Naive thymus-derived CD8-positive, alpha-beta T cell (primary cell): ENCODE data around the gene TMEM63B. TPM values are rescaled to one million over a fixed set of nuclear protein-coding genes. Genes with fewer than 3 reads are reported as not detected.

Experiments used
- ATAC-seq, 2 donors: fragments of 150-1000 bp; cut with Tn5 transposase in 1 of 2; sonication (Bioruptor Pico), chemical (Tn5 transposase) in 1 of 2; 1 replicate in 1 of 2; 2 replicates in 1 of 2; pipeline ENCODE4 v1.10.0; 2021; ENCODE audit warnings: mild to moderate bottlenecking in 2 of 2, moderate library complexity in 2 of 2
- POLR2A ChIA-PET: fragments of 350-600 bp; sonication (Branson Sonifier 250); formaldehyde crosslinking; loops from one replicate; lab custom pipeline; 2021; ENCODE audit warnings: antibody characterized with exemption; lab: Charles Lee
- DNase-seq, 10 donors: peaks; one replicate each; pipeline versions ENCODE4 v3.0.0 to v3.0.0-alpha.2; 2020 to 2022
- H3K27ac Mint-ChIP-seq, 10 donors: one replicate each; pipeline ENCODE4 v1.8.0; 2020 to 2022; ENCODE audit warnings: mild to moderate bottlenecking in 10 of 10, mixed read lengths in 10 of 10, moderate library complexity in 4 of 10, inconsistent platforms in 1 of 10
- H3K27me3 Mint-ChIP-seq, 5 donors: one replicate each; pipeline ENCODE4 v1.8.0; 2021 to 2022; ENCODE audit warnings: mixed read lengths in 5 of 5
- H3K36me3 Mint-ChIP-seq, 3 donors: one replicate each; pipeline ENCODE4 v1.8.0; 2020 to 2022; ENCODE audit warnings: mixed read lengths in 3 of 3, mild to moderate bottlenecking in 2 of 3, inconsistent platforms in 1 of 3
- H3K4me1 Mint-ChIP-seq, 4 donors: one replicate each; pipeline ENCODE4 v1.8.0; 2021 to 2022; ENCODE audit warnings: mixed read lengths in 4 of 4
- H3K4me3 Mint-ChIP-seq, 10 donors: one replicate each; pipeline ENCODE4 v1.8.0; 2020 to 2022; ENCODE audit warnings: mild to moderate bottlenecking in 10 of 10, mixed read lengths in 10 of 10, moderate library complexity in 6 of 10, inconsistent platforms in 1 of 10
- H3K9me3 Mint-ChIP-seq, 9 donors: one replicate each; pipeline ENCODE4 v1.8.0; 2020 to 2022; ENCODE audit warnings: mixed read lengths in 9 of 9, mild to moderate bottlenecking in 3 of 9, inconsistent platforms in 1 of 9, moderate library complexity in 1 of 9
- polyA plus RNA-seq, 3 donors: library from polyadenylated mRNA; unstranded; fragments of 300-500 nt; fragmentation: Illumina TruSeq; gene quantifications; one replicate each; pipeline ENCODE4 v1.2.3, GENCODE V29; 2021
- total RNA-seq, 8 experiments: library from RNA in 2 of 8; stranded (reverse) in 2 of 8; gene quantifications; one replicate each; pipeline ENCODE4 v1.2.3 and lab custom pipeline; 2021 to 2026

TMEM63B gene
- total RNA-seq, result 10 to 100 TPM; 15.5 to 15.9 TPM
- polyA plus RNA-seq, result 1 to 10 TPM in 1 of 3 donors, under 1 TPM in 2; 0.26 to 2.2 (median 0.96) TPM
- total RNA-seq (lab: John Stamatoyannopoulos, UW), result 16.2 to 45.8 (median 27.2) reads per million in 6 experiments

DNA sequence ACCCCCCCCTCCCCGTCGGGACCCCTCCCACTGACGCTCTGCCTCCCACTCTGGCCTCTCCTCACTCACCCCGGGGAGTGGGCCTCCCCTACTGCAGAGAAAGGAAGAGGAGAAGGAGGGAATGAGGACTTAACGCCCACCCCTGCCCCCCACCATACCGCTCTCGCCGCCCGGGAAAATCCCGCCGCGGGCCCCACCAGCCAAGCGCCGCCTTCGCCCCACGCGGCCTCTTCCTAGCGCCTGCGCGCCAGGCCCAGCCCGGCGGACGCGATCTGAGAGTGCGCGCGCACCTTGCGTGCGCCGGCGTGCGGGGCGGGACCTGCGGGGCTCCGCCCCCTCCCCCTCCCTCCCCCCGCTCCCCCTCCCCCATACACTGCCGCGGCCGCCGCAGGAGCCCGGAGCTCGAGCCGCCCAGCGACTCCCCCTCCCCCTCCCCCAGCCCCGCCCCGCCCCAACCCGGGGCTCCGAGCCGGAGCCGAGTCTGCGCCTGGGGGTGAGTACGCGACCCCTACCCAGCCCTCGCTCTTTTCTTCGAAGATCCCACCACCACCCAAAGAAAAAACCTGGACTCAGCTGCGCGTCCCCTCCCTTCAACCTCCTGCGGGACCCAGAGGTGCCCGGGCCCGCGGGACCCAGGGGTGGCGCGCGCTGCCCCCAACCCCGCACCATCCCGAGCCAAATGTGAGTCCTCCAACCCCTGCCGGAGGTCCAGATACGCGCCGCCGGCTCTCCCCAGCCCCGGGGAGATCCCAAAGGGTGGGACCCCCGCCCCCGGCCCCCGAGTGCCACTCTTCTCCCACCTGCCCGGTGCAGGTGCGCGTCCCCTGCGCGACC lies at the start of gene TMEM63B, which contains the start of gene MRPL14:
TMEM63B (plus strand) TSS at position 369 of the 834 bp plus-strand sequence. CDS start 7,031 bp downstream, outside the sequence.
MRPL14 (minus strand) TSS at position 267 of the 834 bp plus-strand sequence. CDS start 10,841 bp downstream, outside the sequence.
- ATAC-seq, result peak; percentile 89
- Mint-ChIP-seq H3K27ac (peak within 1 kb of the TSS; percentile 88 to 98 (median 96)), H3K4me1 (peaks cover 42 to 70% (median 56%) of the 10 kb centered on the region in 4 donors), H3K36me3 (peaks cover 0 to 5% (median 0%) of the 10 kb centered on the region in 3 donors), H3K4me3 (peak within 1 kb of the TSS; percentile 90 to 99 (median 96)), H3K9me3 (no peaks in the 10 kb centered on the region), H3K27me3 (no peaks in the 10 kb centered on the region)
- DNase-seq, result peak; percentile 83 to 95 (median 90)
- POLR2A ChIA-PET, result interaction anchor here (1.4 kb wide), 1 partner anchor 120 kb away, joined by 6 read pairs; the partner anchor contains the start of gene HSP90AB1

DNA sequence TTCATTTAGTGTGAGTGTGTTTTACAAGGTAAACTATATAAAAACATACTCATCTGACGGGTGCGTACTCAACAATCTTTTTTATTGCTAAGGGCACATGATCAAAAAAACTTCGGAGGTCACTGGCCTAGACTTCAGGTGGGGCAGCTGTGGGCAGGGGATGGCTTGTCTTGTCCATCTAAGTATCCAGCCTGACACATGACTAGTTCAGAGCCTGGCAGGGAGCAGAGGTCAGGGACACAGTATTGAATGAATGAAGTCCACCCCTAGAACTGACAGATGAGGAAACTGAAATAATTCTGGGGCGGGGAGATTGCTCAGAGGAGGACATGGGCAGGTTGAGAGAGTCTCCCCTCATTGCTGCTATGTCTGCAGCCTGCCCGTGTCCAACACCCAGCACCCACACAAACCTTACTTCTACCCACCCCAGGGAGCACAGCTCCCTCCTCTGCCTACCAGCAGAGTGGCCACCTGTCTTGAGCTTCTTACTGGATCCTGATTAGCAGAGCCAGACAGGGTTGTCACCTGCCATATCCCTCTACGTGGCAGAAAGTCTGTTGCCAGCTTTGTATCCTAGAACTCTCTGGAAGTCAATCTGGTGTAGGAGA lies 49.0 kb upstream of the TMEM63B start:
- Mint-ChIP-seq H3K4me3 (no peak overlapping the region), H3K9me3 (no peaks in the 10 kb centered on the region), H3K27me3 (peaks cover 4 to 31% (median 12%) of the 10 kb centered on the region in 5 donors), H3K4me1 (peaks cover 6 to 21% (median 15%) of the 10 kb centered on the region in 4 donors), H3K36me3 (no peaks in the 10 kb centered on the region), H3K27ac (no peak overlapping the region)
- ATAC-seq (no peak), DNase-seq (no peak)
- POLR2A ChIA-PET, result interaction anchor here (1.0 to 2.3 kb wide), 3 partner anchors 309 to 470 kb away, joined by 3 to 12 read pairs (median 4); partner anchors contain the start of gene VEGFA

DNA sequence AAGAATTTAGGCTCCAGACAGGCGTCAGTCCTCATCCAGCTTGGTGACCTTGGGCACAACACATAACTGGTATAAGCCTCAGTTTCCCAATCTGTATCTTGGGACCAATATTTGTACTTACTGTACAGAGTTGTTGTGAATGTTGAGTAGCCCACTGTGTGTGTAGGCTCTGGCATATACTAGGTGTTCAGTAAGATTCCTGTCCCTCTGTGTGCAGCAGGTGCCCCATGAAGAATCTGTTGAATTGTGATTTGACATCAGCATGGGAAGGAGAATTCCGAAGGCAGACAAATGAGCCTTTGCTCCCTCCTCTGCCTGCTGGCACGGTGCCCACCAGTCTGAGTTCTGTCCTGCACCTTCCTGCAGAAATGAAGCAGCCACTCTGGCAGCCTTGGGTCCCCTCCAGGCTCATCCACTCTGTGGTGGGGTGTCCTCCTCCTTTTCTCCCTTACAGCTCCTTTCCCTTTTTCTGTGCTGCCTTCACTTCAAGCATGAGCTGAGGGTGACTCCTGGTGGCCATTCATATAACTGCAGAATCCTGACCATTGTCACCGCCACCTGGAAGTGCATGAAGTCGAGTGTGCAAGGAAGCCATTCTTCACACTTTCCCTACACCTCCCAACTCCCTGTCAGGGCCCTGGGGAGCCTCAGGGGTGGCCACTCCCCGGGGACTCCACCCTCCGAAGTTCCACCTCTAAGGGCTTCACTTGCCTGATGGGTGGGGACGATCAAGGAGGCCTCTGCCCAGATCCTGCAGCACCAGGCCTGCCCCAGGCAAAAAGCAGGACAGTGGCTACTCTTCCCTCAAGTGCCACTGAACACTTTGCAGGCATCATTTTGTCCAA lies 48.3 kb upstream of the TMEM63B start:
- H3K27me3 Mint-ChIP-seq, result peaks cover 4 to 31% (median 12%) of the 10 kb centered on the region in 5 donors
- no peaks in the 10 kb centered on the region for H3K36me3 Mint-ChIP-seq
- DNase-seq (peak; percentile 39 to 83 (median 70)), ATAC-seq (peak; percentile 54 to 71)
- POLR2A ChIA-PET, result interaction anchor here (1.0 to 2.3 kb wide), 4 partner anchors 310 to 471 kb away, joined by 3 to 12 read pairs (median 4); partner anchors contain the start of gene VEGFA
- H3K27ac Mint-ChIP-seq, result no peak overlapping the region
- H3K4me1 Mint-ChIP-seq, result peaks cover 5 to 15% (median 9%) of the 10 kb centered on the region in 4 donors
- H3K9me3 Mint-ChIP-seq, result no peaks in the 10 kb centered on the region
- H3K4me3 Mint-ChIP-seq, result no peak overlapping the region

DNA sequence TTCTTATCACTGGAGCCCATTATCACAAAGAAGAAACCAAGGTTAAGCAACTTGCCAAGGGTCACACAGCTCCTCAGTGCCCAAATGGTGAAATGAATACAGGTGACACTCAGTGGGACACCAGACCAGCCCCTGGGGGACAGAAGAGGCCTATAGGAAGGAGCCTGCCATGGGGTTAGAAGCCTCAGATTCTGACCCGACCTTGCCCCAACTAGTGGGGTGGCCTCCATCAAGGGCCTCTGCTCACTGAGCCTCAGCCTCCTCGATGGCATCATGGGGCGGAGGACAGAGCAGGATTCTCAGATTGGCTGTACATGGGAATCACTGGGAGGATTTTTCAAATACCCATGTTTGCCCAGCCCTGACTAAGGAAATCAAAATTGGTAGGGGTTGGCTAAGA lies 47.7 kb upstream of the TMEM63B start:
- DNase-seq (no peak), ATAC-seq (no peak)
- H3K27ac Mint-ChIP-seq, result no peak overlapping the region
- peaks cover under 1 to 9% (median 3%) of the 10 kb centered on the region in 4 donors for H3K4me1 Mint-ChIP-seq
- H3K9me3 Mint-ChIP-seq, result no peaks in the 10 kb centered on the region
- H3K4me3 Mint-ChIP-seq, result no peak overlapping the region
- H3K36me3 Mint-ChIP-seq, result no peaks in the 10 kb centered on the region
- POLR2A ChIA-PET, result interaction anchor here (1.0 to 2.3 kb wide), 4 partner anchors 310 to 471 kb away, joined by 3 to 12 read pairs (median 4); partner anchors contain the start of gene VEGFA
- peaks cover 4 to 25% (median 9%) of the 10 kb centered on the region in 5 donors for H3K27me3 Mint-ChIP-seq

DNA sequence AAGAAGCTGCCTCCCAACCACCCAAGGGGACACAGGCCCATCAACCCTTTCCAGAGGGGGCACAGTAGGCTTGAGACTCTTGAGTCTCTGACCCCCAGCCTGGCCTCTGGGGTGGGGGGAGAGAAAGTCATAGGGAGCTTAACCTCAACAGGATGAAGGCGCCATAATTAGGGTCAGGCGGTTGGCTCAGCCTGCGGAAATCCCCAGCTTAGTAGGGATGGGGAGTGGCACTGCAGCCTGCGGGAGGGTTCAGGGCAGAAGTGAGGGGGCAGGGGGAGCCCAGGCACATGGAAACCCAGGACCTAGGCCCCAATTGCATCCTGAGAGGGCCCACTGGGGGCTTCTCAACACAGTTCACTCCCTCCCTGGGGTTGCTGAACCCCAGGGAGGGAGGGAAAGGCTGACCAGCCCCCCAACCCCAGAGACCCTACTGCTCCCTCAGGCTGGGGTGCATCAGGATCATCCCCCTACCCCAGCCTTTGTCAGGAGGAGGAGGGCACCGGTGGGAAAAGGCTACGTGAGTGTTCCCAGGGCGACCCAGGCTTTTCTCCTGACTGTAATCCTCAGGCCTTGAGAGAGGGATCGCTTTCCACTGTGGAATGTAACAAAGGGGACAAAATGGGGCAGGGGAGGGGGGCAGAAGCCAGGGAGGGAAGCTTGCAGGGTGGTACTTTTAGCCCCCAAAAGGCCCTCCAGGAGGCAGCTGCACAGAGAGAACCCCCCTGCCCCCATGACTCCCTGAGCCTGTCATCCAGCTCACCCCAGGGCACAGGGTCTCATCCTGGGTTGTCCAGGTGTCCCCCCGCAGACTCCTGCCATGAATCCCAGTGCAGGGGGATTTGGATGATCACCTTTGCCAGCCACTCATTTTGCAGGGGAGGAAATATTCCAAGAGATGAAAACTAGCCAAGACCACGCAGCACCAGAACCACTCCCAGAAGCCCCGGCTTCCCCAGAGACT lies 46.5 kb upstream of the TMEM63B start:
- peaks cover 4 to 24% (median 8%) of the 10 kb centered on the region in 5 donors for H3K27me3 Mint-ChIP-seq
- DNase-seq, result no peak
- no peak for ATAC-seq
- H3K4me3 Mint-ChIP-seq, result no peak overlapping the region
- no peaks in the 10 kb centered on the region for H3K9me3 Mint-ChIP-seq
- POLR2A ChIA-PET, result interaction anchor here (2.3 kb wide), 1 partner anchor 311 kb away, joined by 12 read pairs; the partner anchor contains the start of gene VEGFA
- no peaks in the 10 kb centered on the region for H3K36me3 Mint-ChIP-seq
- H3K27ac Mint-ChIP-seq, result no peak overlapping the region
- peaks cover 0 to 6% (median 2%) of the 10 kb centered on the region in 4 donors for H3K4me1 Mint-ChIP-seq

DNA sequence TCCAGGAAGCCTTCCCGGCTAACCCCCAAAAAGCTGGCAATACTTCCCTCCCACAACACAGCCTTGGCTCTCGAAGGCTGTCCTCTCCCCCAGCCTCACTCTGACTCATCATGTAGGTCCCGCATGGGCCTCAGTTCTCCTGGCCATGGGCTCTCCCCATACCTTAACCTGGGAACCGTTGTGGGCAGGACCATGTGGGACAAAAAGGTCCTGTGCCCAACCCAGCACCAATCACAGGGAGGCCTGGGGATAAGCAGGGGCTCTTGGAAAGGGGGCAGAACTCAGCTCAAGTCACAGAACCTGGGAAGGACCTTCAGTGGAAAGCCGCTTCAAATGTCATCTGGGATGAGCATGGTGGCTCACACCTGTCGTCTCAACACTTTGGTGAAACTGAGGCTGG lies 45.6 kb upstream of the TMEM63B start:
- Mint-ChIP-seq H3K27me3 (peaks cover 4 to 21% (median 8%) of the 10 kb centered on the region in 5 donors), H3K9me3 (no peaks in the 10 kb centered on the region), H3K4me1 (peaks cover 0 to 6% (median 2%) of the 10 kb centered on the region in 4 donors), H3K27ac (no peak overlapping the region), H3K4me3 (no peak overlapping the region), H3K36me3 (no peaks in the 10 kb centered on the region)
- POLR2A ChIA-PET, result no interaction called here
- DNase-seq, result no peak
- ATAC-seq, result no peak

DNA sequence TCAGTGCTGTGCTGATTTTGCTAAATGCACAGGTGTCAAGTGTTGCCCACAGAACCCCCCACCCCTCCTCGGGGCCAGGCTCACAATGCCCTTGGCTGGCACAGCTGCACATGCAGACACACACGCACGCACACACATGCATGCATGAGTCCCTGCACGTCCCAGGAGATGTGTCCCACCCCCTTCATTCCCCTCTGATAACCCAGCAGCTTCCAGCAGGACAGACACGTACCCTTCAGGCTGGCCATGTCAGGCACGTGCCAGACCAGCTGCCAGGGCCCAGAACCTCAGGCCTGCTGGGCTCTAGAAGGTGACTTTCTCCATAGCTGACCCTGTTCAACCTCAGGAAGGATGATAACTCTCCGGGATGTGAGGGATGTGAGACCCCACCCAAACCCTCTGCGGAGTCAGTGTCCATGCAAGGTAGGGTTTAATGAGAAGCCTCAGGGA lies 44.5 kb upstream of the TMEM63B start:
- H3K27me3 Mint-ChIP-seq, result peaks cover 4 to 17% (median 6%) of the 10 kb centered on the region in 5 donors
- POLR2A ChIA-PET, result interaction anchor here (0.6 kb wide), 1 partner anchor 89 kb away, joined by 3 read pairs; no protein-coding TSS in a partner anchor
- H3K4me3 Mint-ChIP-seq, result no peak overlapping the region
- H3K27ac Mint-ChIP-seq, result peak overlapping the region in 1 of 10 donors; percentile 53
- DNase-seq, result no peak
- ATAC-seq, result no peak
- H3K9me3 Mint-ChIP-seq, result no peaks in the 10 kb centered on the region
- peaks cover 0 to 6% (median 2%) of the 10 kb centered on the region in 4 donors for H3K4me1 Mint-ChIP-seq
- no peaks in the 10 kb centered on the region for H3K36me3 Mint-ChIP-seq

DNA sequence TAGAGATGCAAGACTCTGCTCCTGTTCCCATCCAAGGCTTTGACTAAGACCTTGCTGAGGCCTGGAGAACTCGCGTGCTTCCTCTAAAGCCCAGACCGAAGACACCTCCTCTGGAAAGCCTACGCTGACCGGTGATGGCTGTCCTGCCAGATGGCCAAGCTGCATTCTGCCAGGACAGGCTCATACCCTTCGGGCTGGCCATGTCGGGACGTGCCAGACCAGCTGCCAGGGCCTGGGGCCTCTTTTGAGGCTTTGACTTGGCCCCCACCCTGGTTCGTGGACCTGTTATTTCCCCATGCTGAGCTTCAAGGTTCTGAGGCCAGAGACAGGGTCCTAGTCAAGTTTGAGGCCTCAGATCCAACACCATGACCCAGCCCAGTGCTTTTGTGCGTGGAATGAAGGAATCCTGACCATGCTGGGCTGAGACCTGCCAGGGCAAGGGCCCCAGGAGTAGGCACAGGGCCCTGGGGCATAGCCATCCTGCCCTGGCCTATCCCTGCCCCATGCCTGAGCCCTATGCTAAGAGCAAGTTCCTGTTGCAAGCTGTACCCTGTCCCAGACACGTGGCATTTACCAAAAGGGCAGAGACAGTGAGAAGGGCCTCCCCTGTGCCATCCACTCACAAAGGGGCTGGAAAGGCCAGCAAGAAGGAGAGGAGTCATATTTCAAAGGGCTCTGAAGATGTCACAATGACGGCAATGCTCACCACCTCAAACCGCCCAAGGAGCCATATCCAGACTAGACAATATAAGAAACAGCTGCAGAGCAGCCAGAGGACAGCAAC lies 42.9 kb upstream of the TMEM63B start:
- peak overlapping the region in 1 of 10 donors; percentile 1 for H3K27ac Mint-ChIP-seq
- H3K4me1 Mint-ChIP-seq, result peaks cover 0 to under 1% (median under 1%) of the 10 kb centered on the region in 4 donors
- POLR2A ChIA-PET, result no interaction called here
- H3K9me3 Mint-ChIP-seq, result no peaks in the 10 kb centered on the region
- DNase-seq (no peak), ATAC-seq (no peak)
- H3K27me3 Mint-ChIP-seq, result peaks cover 0 to 2% (median 0%) of the 10 kb centered on the region in 5 donors
- peaks cover 0 to 2% (median 0%) of the 10 kb centered on the region in 3 donors for H3K36me3 Mint-ChIP-seq
- H3K4me3 Mint-ChIP-seq, result no peak overlapping the region

DNA sequence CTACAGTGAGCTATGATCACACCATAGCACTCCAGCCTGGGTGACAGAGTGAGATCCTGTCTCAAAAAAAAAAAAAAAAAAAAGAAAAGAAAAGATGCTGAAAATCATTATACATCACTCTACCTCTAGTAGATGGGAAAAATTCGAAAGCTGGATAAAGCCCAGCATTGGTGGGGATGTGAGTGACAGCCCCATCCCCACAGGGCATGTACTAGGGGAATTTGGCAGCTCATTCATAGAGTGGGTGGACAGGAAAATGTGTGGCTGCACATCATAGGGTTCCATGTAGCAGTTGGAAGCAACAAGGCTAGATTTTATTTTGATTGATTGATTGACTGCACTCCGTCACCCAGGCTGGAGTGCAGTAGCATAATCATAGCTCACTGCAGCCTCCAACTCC lies 42.1 kb upstream of the TMEM63B start:
- H3K27me3 Mint-ChIP-seq, result no peaks in the 10 kb centered on the region
- DNase-seq (no peak), ATAC-seq (no peak)
- POLR2A ChIA-PET, result no interaction called here
- peaks cover 0 to 2% (median 0%) of the 10 kb centered on the region in 3 donors for H3K36me3 Mint-ChIP-seq
- no peak overlapping the region for H3K4me3 Mint-ChIP-seq
- no peaks in the 10 kb centered on the region for H3K4me1 Mint-ChIP-seq
- no peaks in the 10 kb centered on the region for H3K9me3 Mint-ChIP-seq
- no peak overlapping the region for H3K27ac Mint-ChIP-seq

DNA sequence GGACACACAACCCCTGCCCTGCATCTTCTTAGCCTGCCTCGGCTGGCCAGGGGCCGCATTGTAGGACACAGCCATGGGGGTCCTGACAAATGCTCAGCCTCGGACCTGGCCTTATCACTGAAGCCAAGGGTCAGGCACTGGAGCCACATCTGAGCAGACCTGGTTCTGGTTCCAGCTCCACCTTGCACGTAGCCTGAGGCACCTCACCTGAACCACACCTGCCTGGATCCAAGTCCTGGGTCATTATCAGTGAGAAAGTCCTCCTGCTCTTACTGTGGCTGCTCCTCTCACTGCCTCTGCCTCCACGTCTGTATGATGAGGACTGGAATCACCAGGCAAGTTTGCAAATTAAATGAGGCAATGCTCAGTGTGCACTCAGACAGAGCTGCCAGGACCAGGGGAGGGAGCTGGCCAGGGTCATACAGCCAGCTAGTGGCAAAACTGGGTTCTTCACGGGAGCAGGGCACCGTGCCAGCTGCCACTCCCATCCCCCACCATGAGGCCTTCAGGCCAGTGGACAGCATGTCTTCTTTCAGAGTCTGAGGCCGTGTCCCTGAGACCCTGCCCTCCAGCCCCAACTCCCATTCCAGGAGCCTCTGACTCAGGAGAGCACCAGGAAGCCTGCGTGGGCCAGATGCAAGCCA lies 40.3 kb upstream of the TMEM63B start:
- H3K27ac Mint-ChIP-seq, result no peak overlapping the region
- H3K36me3 Mint-ChIP-seq, result peaks cover 0 to 2% (median 0%) of the 10 kb centered on the region in 3 donors
- H3K4me1 Mint-ChIP-seq, result no peaks in the 10 kb centered on the region
- DNase-seq, result no peak
- H3K9me3 Mint-ChIP-seq, result no peaks in the 10 kb centered on the region
- ATAC-seq, result no peak
- H3K27me3 Mint-ChIP-seq, result no peaks in the 10 kb centered on the region
- H3K4me3 Mint-ChIP-seq, result no peak overlapping the region
- POLR2A ChIA-PET, result no interaction called here
